Astrocyte (in vitro differentiated cells and primary cell): ENCODE results near the gene AP5S1. TPM values are rescaled to one million over a fixed set of nuclear protein-coding genes. Genes with fewer than 3 reads are reported as not detected.
"Not testable (repeated sequence)": the region's sequence is repeated elsewhere in the genome, so short reads cannot be mapped to it uniquely, and the experiment has no call there.

Experiments
- DNase-seq: peaks from one replicate; pipeline ENCODE4 v3.0.0-alpha.2; 2010; ENCODE audit warnings: low read depth
- FAIRE-seq: peaks from 2 replicates; lab custom pipeline; 2011; peaks lifted over from hg19 to GRCh38; lab: Jason Lieb, UNC
- H2AFZ ChIP-seq: 2 replicates; pipeline ENCODE4 v1.6.0; 2012; ENCODE audit warnings: low read depth, low read length, inconsistent platforms
- H3K27ac ChIP-seq: 2 replicates; pipeline ENCODE4 v1.5.1; 2011; ENCODE audit warnings: low read depth, low read length, inconsistent platforms
- H3K27me3 ChIP-seq: 2 replicates; pipeline ENCODE4 v1.6.0; 2011; ENCODE audit warnings: low read length, inconsistent platforms; ENCODE audit not compliant: insufficient read depth
- H3K36me3 ChIP-seq: 2 replicates; pipeline ENCODE4 v1.5.1; 2011; ENCODE audit warnings: low read length, inconsistent platforms; ENCODE audit not compliant: insufficient read depth
- H3K4me1 ChIP-seq: 2 replicates; pipeline ENCODE4 v1.5.1; 2011; ENCODE audit warnings: low read length, inconsistent platforms; ENCODE audit not compliant: insufficient read depth
- H3K4me2 ChIP-seq: 2 replicates; pipeline ENCODE4 v1.6.0; 2012; ENCODE audit warnings: low read length, inconsistent platforms
- H3K4me3 ChIP-seq: 2 replicates; pipeline ENCODE4 v1.5.1; 2011; ENCODE audit warnings: low read depth, mild to moderate bottlenecking, low read length, inconsistent platforms; ENCODE audit not compliant: insufficient read depth
- H3K79me2 ChIP-seq: 2 replicates; pipeline ENCODE4 v1.6.0; 2012; ENCODE audit warnings: mild to moderate bottlenecking, low read length, inconsistent platforms; ENCODE audit not compliant: insufficient read depth
- H3K9ac ChIP-seq: 2 replicates; pipeline ENCODE4 v1.6.0; 2012; ENCODE audit warnings: mild to moderate bottlenecking, low read length, inconsistent platforms
- H3K9me3 ChIP-seq: 2 replicates; pipeline ENCODE4 v1.5.1; 2012; ENCODE audit warnings: low read depth, mild to moderate bottlenecking, low read length, inconsistent platforms; ENCODE audit not compliant: insufficient read depth
- H4K20me1 ChIP-seq: 2 replicates; pipeline ENCODE4 v1.6.0; 2012; ENCODE audit warnings: low read length, inconsistent platforms; ENCODE audit not compliant: insufficient read depth
- H3K27ac Mint-ChIP-seq: one replicate; pipeline ENCODE4 v1.8.0; 2021; ENCODE audit warnings: mild to moderate bottlenecking, mixed read lengths; ENCODE audit not compliant: unreplicated experiment
- H3K27me3 Mint-ChIP-seq: one replicate; pipeline ENCODE4 v1.8.0; 2021; ENCODE audit warnings: low read depth, mixed read lengths; ENCODE audit not compliant: unreplicated experiment
- H3K36me3 Mint-ChIP-seq: one replicate; pipeline ENCODE4 v1.8.0; 2021; ENCODE audit warnings: low read depth, mixed read lengths; ENCODE audit not compliant: unreplicated experiment
- H3K4me1 Mint-ChIP-seq: one replicate; pipeline ENCODE4 v1.8.0; 2021; ENCODE audit warnings: low read depth, mixed read lengths; ENCODE audit not compliant: unreplicated experiment
- H3K4me3 Mint-ChIP-seq: one replicate; pipeline ENCODE4 v1.8.0; 2021; ENCODE audit warnings: mild to moderate bottlenecking, moderate library complexity, mixed read lengths; ENCODE audit not compliant: unreplicated experiment
- H3K9me3 Mint-ChIP-seq: one replicate; pipeline ENCODE4 v1.8.0; 2021; ENCODE audit warnings: mild to moderate bottlenecking, mixed read lengths; ENCODE audit not compliant: unreplicated experiment
- CTCF ChIP-seq: IDR thresholded peaks from 2 replicates; pipeline ENCODE4 v1.5.1; 2011; ENCODE audit warnings: low read depth, mild to moderate bottlenecking, inconsistent platforms, low read length, moderate library complexity; ENCODE audit not compliant: insufficient read depth
- EZH2 ChIP-seq: IDR thresholded peaks from 2 replicates; pipeline ENCODE4 v1.6.1; 2012; ENCODE audit warnings: mild to moderate bottlenecking, low read length, inconsistent platforms; ENCODE audit not compliant: insufficient read depth
- total RNA-seq: library from RNA; stranded (reverse); gene quantifications from 2 replicates; pipeline ENCODE4 v1.2.1, GENCODE V29; 2021

Gene AP5S1
- total RNA-seq, 1 donor from 2014 or later: 12.6 TPM

GRCh38 chr20:3842348-3842930 is 22.1 kb downstream of the AP5S1 start:
- no peak overlapping the region for H3K27ac ChIP-seq
- no peak overlapping the region for H3K4me2 ChIP-seq
- H3K79me2 ChIP-seq: peaks cover 14% of the 10 kb centered on the region
- peaks cover 14% of the 10 kb centered on the region for H3K4me1 ChIP-seq
- H4K20me1 ChIP-seq: peaks cover under 1% of the 10 kb centered on the region
- FAIRE-seq (no peak), DNase-seq (no peak)
- H3K27ac Mint-ChIP-seq: no peak overlapping the region
- H3K9ac ChIP-seq: no peak overlapping the region
- no peaks in the 10 kb centered on the region for H3K36me3 Mint-ChIP-seq
- no peaks in the 10 kb centered on the region for H3K9me3 ChIP-seq
- no peaks in the 10 kb centered on the region for H3K9me3 Mint-ChIP-seq
- no peaks in the 10 kb centered on the region for H3K36me3 ChIP-seq
- TF ChIP-seq EZH2 (no peak), CTCF (no peak)
- H2AFZ ChIP-seq: no peak overlapping the region
- H3K4me1 Mint-ChIP-seq: peaks cover 3% of the 10 kb centered on the region
- no peaks in the 10 kb centered on the region for H3K27me3 Mint-ChIP-seq
- H3K4me3 Mint-ChIP-seq: no peak overlapping the region
- H3K4me3 ChIP-seq: no peak overlapping the region
- H3K27me3 ChIP-seq: no peaks in the 10 kb centered on the region

GRCh38 chr20:3843490-3843889 is 23.1 kb downstream of the AP5S1 start:
- no peak for FAIRE-seq
- H3K27ac Mint-ChIP-seq: no peak overlapping the region
- peaks cover 7% of the 10 kb centered on the region for H4K20me1 ChIP-seq

DNA sequence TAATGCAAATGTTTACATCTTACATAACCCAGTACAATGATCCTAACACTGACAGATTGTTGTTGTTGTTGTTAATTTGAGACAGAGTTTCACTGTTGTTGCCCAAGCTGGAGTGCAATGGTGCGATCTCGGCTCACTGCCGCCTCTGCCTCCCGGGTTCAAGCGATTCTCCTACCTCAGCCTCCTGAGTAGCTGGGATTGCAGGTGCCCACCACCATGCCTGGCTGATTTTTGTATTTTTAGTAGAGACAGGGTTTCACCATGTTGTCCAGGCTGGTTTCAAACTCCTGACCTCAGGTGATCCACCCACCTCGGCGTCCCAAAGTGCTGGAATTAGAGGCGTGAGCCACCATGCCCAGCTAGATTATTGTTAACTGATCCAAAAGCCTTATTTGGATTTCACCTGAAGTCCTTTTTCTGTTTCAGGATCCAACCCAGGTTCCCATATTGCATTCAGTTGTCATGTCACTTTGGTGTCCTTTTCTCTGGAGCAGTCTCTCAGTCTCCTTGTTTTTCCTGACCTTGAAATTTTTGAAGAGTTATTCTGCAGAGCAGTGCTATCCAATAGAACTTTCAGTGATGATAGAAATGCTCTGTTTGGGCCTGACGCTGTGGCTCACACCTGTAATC is 23.8 kb downstream of the AP5S1 start:
- not testable (repeated sequence) for H3K4me2 ChIP-seq, DNase-seq, H3K4me3 Mint-ChIP-seq, H3K9ac ChIP-seq, H3K36me3 Mint-ChIP-seq, H3K36me3 ChIP-seq, H3K27ac Mint-ChIP-seq, FAIRE-seq, H3K4me3 ChIP-seq, H3K27me3 ChIP-seq, H3K27ac ChIP-seq, H2AFZ ChIP-seq, H3K9me3 Mint-ChIP-seq, H3K27me3 Mint-ChIP-seq, H3K9me3 ChIP-seq
- H4K20me1 ChIP-seq: peaks cover 14% of the 10 kb centered on the region
- peaks cover 14% of the 10 kb centered on the region for H3K4me1 Mint-ChIP-seq
- H3K4me1 ChIP-seq: peaks cover 19% of the 10 kb centered on the region
- H3K79me2 ChIP-seq: peaks cover 30% of the 10 kb centered on the region

More at GRCh38 chr20:3843490-3843889, 23.1 kb downstream of the AP5S1 start:
- peak; percentile 32 for DNase-seq
- Histone ChIP-seq H3K4me2 (no peak overlapping the region), H3K27me3 (no peaks in the 10 kb centered on the region), H3K79me2 (peaks cover 24% of the 10 kb centered on the region), H3K27ac (peak overlapping the region; percentile 19), H3K36me3 (no peaks in the 10 kb centered on the region), H3K9ac (no peak overlapping the region), H2AFZ (no peak overlapping the region), H3K4me3 (no peak overlapping the region), H3K4me1 (peaks cover 19% of the 10 kb centered on the region), H3K9me3 (no peaks in the 10 kb centered on the region)
- Mint-ChIP-seq H3K27me3 (no peaks in the 10 kb centered on the region), H3K9me3 (no peaks in the 10 kb centered on the region), H3K4me1 (peaks cover 9% of the 10 kb centered on the region), H3K36me3 (no peaks in the 10 kb centered on the region), H3K4me3 (no peak overlapping the region)
- no peak for TF ChIP-seq CTCF
- TF ChIP-seq EZH2: no peak
